ENCODE measurements around the gene DUS1L.

The DUS1L gene

DNA sequence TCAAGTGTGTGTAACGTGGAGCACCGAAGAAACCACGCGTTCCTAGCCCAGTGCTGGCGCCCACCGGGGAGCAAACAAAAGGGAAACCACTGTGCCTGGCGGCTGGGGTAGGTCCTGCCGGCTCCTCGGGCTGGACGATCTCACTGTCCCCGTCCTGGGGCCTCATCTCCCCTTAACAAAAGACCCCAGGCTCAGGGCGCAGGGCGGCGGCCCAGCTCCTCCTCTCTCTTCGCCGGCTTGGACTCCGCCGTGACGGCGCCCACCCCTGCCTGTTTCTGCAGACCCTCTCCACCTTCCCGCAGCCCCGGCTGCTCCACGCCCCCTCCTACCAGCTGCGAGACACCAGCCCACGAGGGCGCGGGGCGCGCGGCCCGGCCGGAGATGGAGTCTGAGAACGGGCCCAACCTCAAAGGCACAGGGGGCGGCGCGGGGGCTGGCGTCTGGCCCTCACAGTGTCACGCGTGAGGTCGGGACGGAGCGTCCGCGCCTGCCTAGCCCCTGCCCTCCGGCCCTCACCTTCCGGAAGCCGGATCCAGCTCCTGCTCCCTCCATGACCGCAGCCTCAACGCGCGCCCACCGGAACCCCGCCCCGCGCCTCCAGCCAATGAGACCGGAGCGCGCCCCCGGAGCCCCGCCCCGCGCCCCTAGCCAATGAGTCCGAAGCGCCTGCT is 43.2 kb downstream of the DUS1L start, which contains the start of gene CENPX:
CENPX (minus strand) TSS at position 569 of the 671 bp plus-strand sequence; CDS start at position 552, 17 bp downstream.
- DNase-seq: no peak

DNA sequence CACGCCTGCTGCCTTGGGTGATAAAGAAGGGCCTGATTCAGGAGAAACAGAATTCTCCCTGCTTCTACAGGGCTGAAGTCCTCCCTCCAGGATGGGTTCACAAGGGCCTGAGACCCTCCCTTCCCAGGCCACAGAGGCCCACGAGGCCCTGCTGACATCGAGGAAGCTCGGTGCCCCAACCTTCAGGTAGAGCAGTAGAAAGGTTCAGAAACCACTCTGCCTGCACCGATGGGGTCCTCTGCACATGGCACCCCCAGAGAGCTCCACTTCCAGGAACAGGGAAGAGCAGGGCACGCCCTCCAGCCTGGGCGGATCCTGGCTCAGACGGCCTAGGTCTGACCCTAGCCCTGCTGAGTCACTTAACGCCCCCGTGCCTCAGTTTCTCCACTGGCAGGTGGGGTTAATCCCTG is 43.7 kb downstream of the DUS1L start:
- no peak for DNase-seq

DNA sequence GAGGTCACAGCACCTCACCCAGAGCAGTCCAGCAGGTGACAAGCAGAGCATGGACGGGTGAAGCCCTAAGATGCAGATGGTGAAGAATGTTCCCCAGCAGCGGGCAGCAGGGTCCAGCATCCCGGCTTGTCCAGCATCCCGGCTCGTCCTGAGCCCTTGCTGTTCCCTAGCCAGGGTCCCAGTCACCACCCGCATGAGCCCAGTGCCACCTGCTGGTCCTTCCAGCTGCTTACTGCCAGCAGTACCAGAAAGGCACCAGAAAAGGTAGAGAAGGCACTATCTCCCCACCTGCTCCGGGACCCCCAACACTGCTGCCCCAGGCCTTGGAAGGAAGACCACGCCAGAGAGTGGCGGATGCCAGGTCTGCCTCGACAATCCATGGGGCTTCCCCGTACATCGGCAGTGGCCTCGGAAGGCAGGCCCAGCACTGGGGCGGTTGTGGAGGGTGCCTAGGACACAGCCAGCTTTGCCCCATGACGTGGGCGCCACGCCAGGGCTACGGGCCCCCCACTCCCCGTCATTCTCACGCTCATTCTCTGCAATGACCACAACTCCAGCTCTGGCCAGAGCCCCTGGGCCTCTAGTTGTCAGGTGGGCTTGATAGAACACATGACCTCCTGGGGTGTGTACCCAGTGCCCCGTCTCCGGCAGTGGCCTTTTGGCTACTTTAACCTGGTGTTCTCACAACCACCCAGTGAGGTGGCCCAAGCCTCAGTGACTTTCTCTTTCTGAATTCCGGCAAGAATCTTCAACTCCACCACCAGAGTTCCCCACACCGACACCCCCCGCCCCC is 44.3 kb downstream of the DUS1L start:
- peak; percentile 35 for DNase-seq

GRCh38 chr17:82020572-82021106 is 45.0 kb downstream of the DUS1L start:
- DNase-seq: no peak

DNA sequence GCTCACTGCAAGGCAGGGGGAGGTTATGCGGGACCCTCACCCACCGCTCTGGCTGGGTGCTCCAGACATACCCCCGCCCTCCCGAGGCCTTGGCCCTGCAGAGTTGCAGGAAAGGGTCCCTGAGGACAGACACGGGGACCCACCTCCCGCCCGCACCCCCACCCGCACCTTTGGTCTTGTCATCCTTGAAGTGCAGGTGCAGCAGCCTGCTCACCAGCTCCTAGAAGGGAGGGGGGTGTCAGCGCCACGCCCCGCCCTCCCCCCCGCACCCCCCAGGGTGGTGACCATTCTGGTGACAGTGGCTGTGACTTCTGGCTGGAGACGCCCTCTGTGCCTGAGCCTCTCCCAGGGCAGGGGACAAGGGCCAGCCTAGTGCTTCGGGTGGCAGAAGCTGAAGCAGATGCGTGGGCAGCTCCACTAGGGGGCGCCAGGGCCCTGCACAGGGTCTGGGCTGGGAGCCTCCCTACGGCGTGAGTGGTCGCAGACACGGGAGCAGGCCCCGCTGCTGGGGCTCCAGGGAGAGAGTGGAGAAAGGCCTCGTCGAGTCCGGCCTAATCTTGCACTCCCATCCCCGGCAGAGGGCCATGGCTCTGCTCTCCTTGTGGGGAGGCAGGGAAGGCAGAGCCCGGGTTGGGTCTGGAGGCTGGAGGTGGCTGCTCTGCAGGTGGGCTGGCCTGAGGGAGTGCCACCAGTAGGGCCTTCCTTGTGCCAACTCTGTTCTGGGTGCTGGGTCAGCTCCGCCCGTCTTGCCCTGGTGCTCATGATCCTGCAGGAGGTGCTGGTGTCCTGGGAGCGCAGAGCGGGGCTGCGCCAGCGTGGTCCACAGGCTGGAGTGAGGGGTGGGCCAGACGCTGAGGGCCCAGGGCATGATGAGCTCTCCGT is 45.7 kb downstream of the DUS1L start:
- peak; percentile 25 for DNase-seq

DNA sequence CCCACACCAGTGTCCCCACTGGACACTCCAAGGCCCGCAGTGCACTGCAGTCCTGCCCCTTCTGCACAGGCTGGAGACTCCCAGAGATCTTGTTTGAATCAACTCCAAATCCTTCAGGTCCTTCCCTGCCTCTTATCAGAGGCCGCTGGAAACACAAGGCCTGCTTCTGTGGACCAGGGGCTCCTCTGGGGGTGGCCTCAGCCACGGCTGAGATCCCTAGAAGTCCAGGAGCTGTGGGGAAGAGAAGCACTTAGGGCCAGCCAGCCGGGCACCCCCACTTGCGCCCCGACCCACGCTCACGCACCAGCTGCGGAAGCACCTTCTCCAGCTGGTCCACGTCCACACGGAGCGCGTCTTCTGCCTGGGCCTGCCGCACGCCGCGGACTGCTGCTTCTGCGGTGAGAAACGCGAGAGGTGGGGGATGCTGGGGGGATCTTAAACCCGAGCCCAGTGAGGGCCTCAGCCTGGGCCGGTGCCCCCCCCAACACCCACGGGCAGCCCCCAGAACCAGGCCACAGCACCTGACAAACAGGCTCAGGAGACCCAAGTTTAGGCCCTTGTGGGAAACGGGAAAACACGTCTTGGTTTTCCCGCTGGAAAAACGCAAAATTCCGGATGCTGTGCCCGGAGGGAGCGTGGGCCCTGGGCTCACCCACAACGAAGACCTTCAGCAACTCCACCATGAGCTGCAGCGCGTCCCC is 46.5 kb downstream of the DUS1L start:
- no peak for DNase-seq

DNA sequence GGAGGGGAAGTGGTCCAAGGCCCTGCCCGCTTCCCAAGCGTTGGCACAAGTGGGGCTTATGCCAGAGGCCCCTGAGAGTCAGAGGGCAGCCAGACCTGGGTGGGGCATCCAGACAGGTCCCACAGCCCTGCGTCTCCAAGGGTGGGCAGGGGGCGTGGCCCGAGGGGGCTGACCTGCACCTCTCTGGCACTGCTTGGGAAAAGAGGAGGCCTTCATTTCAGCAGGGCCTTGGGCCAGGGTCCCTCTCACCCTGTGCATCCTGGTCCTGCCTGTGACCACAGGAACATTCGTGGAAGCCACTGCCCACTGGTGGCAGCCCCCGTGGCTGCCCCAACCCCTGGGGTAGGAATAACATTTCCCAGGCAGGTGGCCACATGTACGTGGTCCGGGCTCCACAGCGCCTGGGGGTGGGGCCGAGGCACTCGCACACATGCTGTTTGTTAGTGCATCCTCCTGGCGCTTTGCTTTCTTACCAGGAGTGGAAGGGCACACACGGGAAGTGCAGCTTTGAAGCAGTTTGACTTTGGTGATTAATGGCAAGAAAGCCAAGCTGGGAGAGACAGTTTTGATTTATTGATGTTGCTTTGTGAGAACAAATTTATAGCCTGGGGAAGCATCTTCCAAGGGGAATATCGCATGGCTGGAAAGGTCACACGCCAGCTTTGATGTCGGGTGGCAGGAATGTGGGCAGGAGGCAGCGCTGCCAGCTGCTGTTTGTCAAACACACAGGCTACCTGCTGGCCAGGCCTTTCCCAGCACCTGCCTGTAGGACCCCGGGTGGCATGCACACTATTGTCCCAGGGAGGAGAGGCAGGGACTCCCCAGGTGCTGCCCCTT is 47.2 kb downstream of the DUS1L start:
- no peak for DNase-seq

DNA sequence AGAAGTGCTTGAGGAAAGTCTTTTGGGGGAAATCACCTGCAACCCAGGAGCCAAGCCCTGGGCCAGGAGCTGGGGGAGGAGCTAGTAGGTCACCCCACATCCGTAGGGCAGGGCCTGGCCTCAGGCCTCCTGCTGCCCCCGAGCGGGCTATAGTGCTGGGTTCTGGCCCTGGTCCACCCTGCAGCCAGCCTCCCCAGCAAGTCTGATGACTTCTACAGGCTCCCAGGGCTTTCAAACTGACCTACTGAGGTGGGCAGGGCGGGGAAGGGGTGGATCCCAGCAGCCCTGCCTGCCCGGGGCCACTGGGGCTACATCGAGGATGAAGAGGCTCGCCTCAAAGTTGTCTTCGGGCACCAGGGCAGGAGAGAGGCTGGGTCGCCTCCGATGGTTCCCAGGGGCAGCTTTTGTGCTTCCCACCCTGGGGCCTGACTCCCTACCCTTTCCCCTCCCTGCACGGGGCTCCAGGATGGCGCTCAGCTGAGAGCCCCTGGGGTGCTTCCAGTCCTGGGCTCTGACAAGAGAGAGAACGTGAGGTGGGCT is 47.9 kb downstream of the DUS1L start:
- DNase-seq: no peak

- no peak for DNase-seq
These were observed 48.6 kb downstream of the DUS1L start for GRCh38 chr17:82016875-82017459.

DNA sequence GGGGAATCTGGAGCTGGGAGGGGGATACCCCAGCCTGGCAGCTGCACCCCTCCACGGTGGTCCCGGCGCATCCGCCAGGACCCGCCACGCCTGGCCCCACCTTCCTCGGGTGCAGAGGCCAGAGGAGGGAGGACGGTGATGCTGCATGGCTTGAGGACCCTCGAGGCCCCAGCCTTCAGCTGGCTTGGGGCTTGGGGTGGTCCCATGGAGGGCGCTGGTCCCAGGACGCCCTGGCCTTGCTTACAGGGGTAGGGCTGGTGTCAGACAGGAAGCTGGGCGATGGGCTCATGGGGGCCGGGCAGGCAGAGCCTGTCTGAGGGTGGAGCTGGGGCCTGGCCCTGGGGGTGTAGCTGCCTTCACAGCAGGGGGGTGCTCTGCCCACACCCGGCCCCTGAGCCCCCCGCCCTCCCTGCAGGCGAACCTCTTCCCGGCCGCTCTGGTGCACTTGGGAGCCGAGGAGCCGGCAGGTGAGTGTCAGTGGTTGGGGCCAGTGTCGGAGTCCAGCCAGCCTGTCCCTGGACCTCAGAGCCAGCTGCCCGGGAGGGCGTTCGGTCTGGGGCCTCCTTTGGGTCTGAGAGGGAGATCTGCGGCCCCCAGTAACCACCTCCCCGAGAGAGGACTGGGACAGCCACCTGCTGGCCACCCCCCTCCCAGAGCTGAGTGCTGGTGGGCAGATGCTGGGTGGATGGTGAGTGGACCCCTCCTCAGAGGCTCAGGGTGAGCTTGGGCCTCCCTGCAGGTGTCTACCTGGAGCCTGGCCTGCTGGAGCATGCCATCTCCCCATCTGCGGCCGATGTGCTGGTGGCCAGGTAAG is 49.3 kb downstream of the DUS1L start:
- no peak for DNase-seq

DNA sequence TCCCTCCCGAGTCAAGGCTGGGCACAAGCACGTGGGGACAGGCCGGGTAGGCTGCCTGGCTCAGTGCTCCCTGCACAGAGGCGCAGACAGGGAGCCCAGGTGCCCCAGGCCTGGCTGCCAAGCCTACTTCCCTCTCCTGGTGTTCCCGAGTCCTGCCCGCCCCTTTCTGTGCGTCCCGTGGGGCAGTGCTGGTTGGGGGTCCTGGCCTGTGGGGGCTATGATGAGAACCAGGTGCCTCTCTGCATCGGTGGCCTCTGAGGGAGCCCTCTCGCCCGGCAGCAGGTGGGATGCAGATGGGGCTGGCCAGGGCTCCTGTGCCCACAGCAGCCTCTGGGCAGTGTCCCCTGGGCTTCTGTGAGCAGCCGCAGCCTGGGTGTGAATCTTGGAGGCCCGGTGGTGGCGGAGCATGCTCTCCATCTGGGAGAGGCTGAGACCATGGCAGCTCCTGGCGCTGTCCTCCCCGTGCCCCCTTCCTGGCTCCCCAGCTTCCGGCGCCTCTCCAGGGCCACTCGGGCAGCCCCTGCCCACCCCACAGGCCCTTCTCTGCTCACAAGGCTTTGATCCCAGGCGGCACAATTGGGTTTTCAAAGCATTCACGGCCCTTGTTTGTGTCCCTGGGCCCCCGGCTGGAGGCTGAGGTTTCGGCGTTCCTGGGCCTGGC is 50.2 kb downstream of the DUS1L start:
- no peak for DNase-seq

DNA sequence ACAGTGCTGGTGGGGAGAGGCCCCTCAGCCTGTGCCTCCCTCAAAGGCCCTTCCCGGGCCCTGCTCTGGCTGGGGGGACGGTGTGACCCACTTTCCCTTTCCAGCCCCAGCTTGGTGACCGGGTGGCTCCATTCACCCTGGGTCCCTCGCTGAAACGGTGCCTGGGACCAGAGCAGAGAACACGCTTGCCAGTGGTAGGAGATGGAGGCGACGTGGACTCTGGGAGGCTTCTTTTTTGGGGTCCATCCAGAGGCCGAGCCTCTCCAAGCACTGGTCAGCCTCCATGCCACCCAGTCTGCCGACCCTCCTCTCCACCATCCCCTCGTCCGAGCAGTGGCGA is 50.7 kb downstream of the DUS1L start:
- no peak for DNase-seq

GRCh38 chr17:82014432-82014831 is 51.2 kb downstream of the DUS1L start:
- DNase-seq: no peak

- DNase-seq: no peak
These were observed 51.8 kb downstream of the DUS1L start for GRCh38 chr17:82013772-82014321.

DNA sequence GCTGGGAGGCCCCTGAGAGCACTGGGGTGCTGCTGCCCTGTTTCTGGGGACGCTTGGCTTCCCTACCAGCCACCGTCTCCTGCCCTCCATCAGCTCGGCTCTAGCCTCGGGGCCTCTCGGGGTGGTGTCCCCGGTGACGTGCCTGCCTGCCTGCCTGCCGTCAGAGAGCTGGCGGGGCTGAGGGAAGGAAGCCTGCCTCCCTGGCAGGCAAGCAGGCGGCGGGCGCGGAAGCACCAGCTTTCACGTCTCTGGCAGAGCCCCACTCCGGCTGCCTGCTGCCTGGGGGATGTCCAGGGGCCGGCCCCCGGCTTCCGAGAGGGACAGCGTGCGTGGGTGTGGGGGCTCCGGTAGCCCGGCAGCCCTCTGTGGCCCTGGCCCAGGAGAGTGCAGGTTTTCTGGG is 52.3 kb downstream of the DUS1L start:
- no peak for DNase-seq

DNA sequence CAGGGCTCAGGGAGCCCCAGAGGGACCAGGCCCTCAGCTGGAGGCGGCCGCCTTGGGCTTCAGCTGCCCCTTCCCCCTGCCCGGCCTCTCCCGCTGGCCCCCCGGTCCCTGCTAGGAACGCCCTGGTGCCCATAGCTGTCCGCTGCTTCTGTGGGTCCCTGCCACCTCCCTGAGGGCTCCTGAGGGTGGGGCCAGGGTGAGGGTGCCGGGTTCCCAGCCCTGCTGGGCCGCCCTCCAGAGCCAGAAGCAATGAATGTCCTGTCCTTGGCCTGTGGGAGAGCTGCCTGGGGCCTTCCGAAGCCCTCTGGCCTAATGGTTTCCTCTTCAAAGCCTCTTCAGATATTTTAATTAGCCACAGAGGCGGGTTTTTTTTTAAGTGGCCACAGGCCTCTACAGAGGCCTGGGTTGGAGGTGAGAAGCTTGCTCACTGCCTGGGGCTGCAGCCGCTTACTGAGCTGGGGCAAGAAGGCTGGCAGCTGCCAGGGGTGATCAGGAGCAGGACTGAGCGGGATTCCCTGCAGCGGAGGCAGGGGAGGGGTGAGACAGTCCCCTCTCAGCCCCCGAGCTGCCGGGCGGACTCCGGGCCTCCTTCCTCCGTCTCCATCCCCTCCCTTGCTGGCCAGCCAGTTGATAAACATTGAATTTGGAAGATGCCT is 52.8 kb downstream of the DUS1L start:
- no peak for DNase-seq

DNA sequence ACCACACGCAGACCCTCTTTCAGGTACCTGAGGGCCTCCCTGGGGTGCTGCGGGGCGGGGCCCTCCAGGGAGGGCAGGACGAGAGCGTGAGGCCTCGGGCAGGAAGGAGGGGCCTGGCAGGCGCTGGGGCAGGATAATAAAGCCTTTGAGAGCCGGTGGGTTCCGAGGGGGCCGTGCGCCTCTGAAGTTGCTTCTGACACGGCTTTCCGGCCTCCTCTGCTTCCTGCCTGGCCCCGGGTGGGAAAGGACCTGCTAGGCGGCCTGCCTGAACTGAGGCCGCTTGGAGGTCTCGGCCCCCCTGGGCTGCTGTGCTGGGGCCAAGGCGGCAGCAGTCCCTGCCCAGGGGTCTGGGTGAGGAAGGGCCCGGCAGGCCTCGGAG is 53.4 kb downstream of the DUS1L start:
- DNase-seq: no peak

DNA sequence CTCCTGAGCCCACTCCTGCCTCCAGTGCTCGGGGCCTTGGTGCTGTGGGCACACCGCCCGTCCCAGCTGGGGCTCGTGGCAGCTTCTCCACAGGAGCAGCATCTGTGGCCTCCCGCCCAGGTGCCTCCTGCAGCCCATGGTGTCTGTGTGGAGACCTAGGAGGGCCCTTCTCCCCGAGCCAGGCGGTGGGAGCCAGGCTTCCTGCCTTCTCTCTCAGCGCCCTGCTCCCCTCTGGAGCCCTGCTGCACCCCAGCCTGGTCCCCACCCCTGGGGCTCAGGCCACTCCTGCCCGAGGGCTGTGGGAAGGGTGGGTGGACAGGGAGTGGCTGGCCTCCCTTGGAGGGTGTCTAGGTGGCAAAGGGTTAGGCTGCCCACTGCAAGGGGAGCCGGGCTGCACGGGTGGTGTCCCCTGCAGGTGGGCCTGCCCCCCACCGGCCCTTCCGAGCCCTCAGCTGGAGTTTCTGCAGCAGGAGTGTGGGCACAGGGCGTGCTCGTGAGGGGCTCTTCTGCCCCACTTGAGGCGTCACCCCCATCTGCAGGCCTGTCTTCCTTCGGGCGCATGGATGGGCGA is 53.9 kb downstream of the DUS1L start:
- DNase-seq: no peak

All from NCI-H1092 treated with DMSO at 0.1 percent for 48 hours (cell line).